ENCODE data around the gene DCP1A. TPM values are rescaled to one million over a fixed set of nuclear protein-coding genes. Genes with fewer than 3 reads are reported as not detected.

The DCP1A gene
- total and polyA plus RNA-seq, 2 of the 13 experiments (the other 11 are each of a cell fraction or from before 2014, with no cell fraction given): 14.2 to 41.2 TPM

- TF ChIP-seq ZNF614 (CRISPR knock-in tag; IDR thresholded peaks at IDR 0.05; ENCODE audit: borderline replicate concordance) (no peak), DNMT1 (CRISPR knock-in tag; IDR thresholded peaks at IDR 0.05) (no peak), ZFP37 (CRISPR knock-in tag; IDR thresholded peaks at IDR 0.05; ENCODE audit: borderline replicate concordance) (no peak), PITX1 (CRISPR knock-in tag; IDR thresholded peaks at IDR 0.05) (no peak), ZNF7 (CRISPR knock-in tag; IDR thresholded peaks at IDR 0.05) (no peak), MNT (IDR thresholded peaks at IDR 0.05) (no peak), POLR2G (IDR thresholded peaks at IDR 0.05; ENCODE audit: low read depth, low read length) (no peak), CBX2 (IDR thresholded peaks at IDR 0.05; ENCODE audit: low read depth, low read length) (no peak), CBX2 (CRISPR knock-in tag; IDR thresholded peaks at IDR 0.05; ENCODE audit: low read depth) (no peak), ZBTB43 (CRISPR knock-in tag; conservative IDR thresholded peaks at IDR 0.05) (0 out of 2 replicates have a peak, but pooled peaks have one; percentile 36), THAP7 (CRISPR knock-in tag; IDR thresholded peaks at IDR 0.05) (no peak), ZNF12 (CRISPR knock-in tag; IDR thresholded peaks at IDR 0.05) (peak; percentile 98), POLR2AphosphoS2 (IDR thresholded peaks at IDR 0.05; ENCODE audit: low read depth, low read length) (no peak), NKX3-1 (CRISPR knock-in tag; IDR thresholded peaks at IDR 0.05) (no peak), NR3C1 (CRISPR knock-in tag; IDR thresholded peaks at IDR 0.05) (no peak), HNRNPUL1 (IDR thresholded peaks at IDR 0.05; ENCODE audit: low read depth, low read length) (no peak), GFI1 (CRISPR knock-in tag; IDR thresholded peaks at IDR 0.05; ENCODE audit: borderline replicate concordance) (no peak), ZNF431 (CRISPR knock-in tag; IDR thresholded peaks at IDR 0.05; ENCODE audit: borderline replicate concordance, low read depth) (no peak), HNRNPL (IDR thresholded peaks at IDR 0.05; ENCODE audit: low read depth, low read length) (peak; percentile 44; the same call in 1 of the 2 replicates), TAF15 (IDR thresholded peaks at IDR 0.05; ENCODE audit: low read depth, low read length, poor library complexity, severe bottlenecking) (no peak), IRF2 (CRISPR knock-in tag; IDR thresholded peaks at IDR 0.05) (no peak), MBD4 (IDR thresholded peaks at IDR 0.05; ENCODE audit: borderline replicate concordance, low read length) (no peak), GABPB1 (CRISPR knock-in tag; IDR thresholded peaks at IDR 0.05) (peak; percentile 70), KLF11 (CRISPR knock-in tag; IDR thresholded peaks at IDR 0.05) (no peak), ZNF720 (CRISPR knock-in tag; IDR thresholded peaks at IDR 0.05) (no peak), NFE2L1 (CRISPR knock-in tag; IDR thresholded peaks at IDR 0.05; ENCODE audit: borderline replicate concordance) (peak; percentile 86; the same call in 1 of the 2 replicates), ZNF782 (CRISPR knock-in tag; IDR thresholded peaks at IDR 0.05; ENCODE audit: borderline replicate concordance) (no peak), GMEB2 (CRISPR knock-in tag; IDR thresholded peaks at IDR 0.05; ENCODE audit: low read depth) (no peak)
Measured at GRCh38 chr3:53236112-53236841, 111.1 kb downstream of the DCP1A start (continued).
